ENCODE measurements around the gene PITX2.

DNA sequence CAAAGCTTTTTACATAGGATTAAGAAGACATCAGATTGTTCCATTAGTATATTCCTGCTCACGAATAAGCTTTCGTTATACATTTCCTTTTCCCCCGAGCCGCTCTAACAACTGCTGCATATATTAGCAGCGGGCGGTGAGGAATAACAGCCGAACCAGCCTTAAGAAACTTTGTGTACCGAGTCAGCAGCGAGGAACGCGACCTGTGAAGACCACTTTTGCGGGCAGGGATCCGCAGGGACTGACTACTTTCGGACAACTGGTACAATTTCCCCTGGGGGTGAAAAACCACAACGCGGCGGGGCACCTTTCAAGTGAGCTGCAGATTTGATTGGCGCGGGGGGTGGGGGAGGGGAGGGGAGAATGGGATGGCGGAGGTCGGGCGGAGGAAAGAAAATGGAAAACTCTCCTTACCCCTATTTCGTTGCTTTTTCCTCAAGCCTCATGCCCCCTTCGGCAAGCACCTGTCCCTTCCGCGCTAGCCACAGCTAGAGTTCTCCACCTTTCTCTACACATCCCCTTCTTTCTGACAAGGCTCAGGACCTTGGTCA is 5.9 kb upstream of the PITX2 start:
- TF ChIP-seq, protein P1, sequence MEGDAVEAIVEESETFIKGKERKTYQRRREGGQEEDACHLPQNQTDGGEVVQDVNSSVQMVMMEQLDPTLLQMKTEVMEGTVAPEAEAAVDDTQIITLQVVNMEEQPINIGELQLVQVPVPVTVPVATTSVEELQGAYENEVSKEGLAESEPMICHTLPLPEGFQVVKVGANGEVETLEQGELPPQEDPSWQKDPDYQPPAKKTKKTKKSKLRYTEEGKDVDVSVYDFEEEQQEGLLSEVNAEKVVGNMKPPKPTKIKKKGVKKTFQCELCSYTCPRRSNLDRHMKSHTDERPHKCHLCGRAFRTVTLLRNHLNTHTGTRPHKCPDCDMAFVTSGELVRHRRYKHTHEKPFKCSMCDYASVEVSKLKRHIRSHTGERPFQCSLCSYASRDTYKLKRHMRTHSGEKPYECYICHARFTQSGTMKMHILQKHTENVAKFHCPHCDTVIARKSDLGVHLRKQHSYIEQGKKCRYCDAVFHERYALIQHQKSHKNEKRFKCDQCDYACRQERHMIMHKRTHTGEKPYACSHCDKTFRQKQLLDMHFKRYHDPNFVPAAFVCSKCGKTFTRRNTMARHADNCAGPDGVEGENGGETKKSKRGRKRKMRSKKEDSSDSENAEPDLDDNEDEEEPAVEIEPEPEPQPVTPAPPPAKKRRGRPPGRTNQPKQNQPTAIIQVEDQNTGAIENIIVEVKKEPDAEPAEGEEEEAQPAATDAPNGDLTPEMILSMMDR (IDR thresholded peaks at IDR 0.05 in 2 of 3, conservative IDR thresholded peaks at IDR 0.05 in 1 of 3; ENCODE audit: borderline replicate concordance in 1 of 3, insufficient read depth in 1 of 3, low read depth in 2 of 3, low read length in 2 of 3), result no peak
- TF ChIP-seq TCF7L2 (IDR thresholded peaks at IDR 0.05; ENCODE audit: borderline replicate concordance, extremely low read depth, insufficient read depth, insufficient read length), result no peak
- no peak for TF ChIP-seq POLR2AphosphoS5 (IDR thresholded peaks at IDR 0.05; ENCODE audit: low read depth, low read length)
- TF ChIP-seq EZH2 (IDR thresholded peaks at IDR 0.05), result no peak
- no peak for TF ChIP-seq EZH2phosphoT487 (IDR thresholded peaks at IDR 0.05; ENCODE audit: borderline replicate concordance)
- no peak for TF ChIP-seq ZNF274 (IDR thresholded peaks at IDR 0.05; ENCODE audit: low read depth, low read length)

All from HCT116 (cell line).